ENCODE measurements around the gene CUL1.

- TF ChIP-seq CTCF (IDR thresholded peaks at IDR 0.05) = no peak
- TF ChIP-seq POLR2AphosphoS5 (IDR thresholded peaks at IDR 0.05; ENCODE audit: insufficient read depth in 1 of 2, low read depth in 1 of 2) = no peak
Observed at GRCh38 chr7:148794476-148794875, 95.8 kb downstream of the CUL1 start.
